LNCaP clone FGC (cell line): ENCODE measurements around the gene PIH1D2.
"Not testable (repeated sequence)": the region's sequence is repeated elsewhere in the genome, so short reads cannot be mapped to it uniquely, and the experiment has no call there.

Experiments used
- DNase-seq: peaks from one replicate; pipeline ENCODE4 v3.0.0-alpha.2; 2011; ENCODE audit warnings: low read depth
- H3K4me3 ChIP-seq: 2 replicates; pipeline ENCODE4 v1.5.1; 2011; ENCODE audit warnings: mild to moderate bottlenecking, low read depth, low read length, control low read depth
- TF ChIP-seq, protein P1 (sequence below): IDR thresholded peaks from 2 replicates; pipeline ENCODE4 v1.5.1; 2012; ENCODE audit warnings: mild to moderate bottlenecking; ENCODE audit not compliant: control insufficient read depth, insufficient read depth; ENCODE audit errors: extremely low read depth

PIH1D2 gene

DNA sequence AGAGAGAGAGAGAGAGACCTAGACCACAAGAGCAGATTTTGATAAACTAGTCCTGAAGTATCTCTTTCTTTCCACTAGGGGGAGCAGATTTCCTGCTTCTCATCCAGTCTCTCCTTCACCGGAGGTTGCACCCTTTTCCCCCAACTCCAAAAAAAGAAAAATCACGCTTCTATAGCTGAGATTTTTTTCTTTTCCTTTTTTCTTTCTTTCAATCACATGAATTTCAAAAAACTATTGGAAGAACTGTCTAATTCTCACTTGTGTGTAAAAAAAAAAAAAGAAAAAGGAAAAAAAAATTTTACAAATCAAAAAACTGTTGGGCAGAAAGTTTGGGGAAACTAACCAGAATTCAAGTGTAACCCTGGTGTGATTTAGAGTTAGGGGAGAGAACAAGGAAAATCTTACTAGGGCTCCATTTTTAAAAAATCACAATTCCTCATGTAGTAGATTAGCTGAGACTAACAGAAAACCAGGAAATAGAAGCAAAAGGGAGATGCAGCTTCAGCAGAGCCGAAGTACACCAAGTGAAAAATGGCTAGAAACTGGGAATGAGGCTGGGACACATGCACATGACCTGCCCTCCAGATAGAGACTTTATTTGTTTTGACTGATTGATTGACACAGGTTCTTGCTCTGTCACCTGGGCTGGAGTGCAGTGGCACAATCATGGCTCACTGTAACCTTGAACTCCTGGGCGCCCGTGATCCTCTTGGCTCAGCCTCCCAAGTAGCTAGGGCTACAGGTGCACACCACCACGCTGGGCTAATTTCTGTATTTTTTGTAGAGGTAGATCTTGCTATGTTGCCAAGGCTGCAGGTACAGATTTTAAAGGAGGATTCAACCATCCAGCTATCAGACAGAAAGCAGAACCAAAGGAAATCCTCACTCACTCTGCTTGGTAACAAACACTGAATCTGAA, 40.0 kb upstream of the PIH1D2 start:
- H3K4me3 ChIP-seq: no peak overlapping the region
- TF ChIP-seq, protein P1, sequence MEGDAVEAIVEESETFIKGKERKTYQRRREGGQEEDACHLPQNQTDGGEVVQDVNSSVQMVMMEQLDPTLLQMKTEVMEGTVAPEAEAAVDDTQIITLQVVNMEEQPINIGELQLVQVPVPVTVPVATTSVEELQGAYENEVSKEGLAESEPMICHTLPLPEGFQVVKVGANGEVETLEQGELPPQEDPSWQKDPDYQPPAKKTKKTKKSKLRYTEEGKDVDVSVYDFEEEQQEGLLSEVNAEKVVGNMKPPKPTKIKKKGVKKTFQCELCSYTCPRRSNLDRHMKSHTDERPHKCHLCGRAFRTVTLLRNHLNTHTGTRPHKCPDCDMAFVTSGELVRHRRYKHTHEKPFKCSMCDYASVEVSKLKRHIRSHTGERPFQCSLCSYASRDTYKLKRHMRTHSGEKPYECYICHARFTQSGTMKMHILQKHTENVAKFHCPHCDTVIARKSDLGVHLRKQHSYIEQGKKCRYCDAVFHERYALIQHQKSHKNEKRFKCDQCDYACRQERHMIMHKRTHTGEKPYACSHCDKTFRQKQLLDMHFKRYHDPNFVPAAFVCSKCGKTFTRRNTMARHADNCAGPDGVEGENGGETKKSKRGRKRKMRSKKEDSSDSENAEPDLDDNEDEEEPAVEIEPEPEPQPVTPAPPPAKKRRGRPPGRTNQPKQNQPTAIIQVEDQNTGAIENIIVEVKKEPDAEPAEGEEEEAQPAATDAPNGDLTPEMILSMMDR: peak; percentile 65
- DNase-seq: peak; percentile 26

DNA sequence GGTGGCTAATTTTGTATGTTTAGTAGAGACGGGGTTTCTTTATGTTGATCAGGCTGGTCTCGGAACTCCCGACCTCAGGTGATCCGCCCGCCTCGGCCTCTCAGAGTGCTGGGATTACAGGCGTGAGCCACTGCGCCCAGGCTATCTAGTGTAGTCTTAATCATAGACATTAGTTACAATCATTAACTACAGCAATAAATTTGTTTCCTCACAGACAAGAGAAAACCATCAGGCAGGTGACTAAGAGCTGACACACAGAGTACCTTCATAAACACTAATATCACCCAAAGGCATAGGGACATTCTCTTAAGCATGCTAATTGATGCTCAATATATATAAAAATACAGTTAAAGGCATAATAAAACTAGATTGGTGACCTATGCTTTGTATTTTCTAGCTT, 32.3 kb upstream of the PIH1D2 start:
- TF ChIP-seq, protein P1: no peak

DNA sequence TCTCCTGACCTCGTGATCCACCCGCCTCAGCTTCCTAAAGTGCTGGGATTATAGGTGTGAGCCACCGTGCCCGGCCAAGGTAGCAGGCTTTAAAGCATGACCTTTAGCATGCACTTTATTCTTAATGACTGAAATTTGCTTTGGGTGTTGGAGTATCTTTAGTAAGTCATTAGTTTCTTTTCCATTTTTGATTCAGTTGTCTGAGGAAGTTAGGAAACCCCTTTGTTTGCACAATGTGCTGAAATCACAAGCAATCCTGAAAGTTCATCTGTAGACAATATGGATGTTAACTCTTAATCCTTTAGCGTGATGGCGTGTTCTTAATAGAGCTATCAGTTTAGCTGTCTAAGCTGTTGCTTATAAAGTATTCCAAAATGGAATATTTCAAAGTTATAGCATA, 29.6 kb upstream of the PIH1D2 start:
- no peak for DNase-seq
- no peak overlapping the region for H3K4me3 ChIP-seq
- TF ChIP-seq, protein P1: no peak

More for the DNA sequence above, 32.3 kb upstream of the PIH1D2 start:
- no peak for DNase-seq
- H3K4me3 ChIP-seq: no peak overlapping the region

DNA sequence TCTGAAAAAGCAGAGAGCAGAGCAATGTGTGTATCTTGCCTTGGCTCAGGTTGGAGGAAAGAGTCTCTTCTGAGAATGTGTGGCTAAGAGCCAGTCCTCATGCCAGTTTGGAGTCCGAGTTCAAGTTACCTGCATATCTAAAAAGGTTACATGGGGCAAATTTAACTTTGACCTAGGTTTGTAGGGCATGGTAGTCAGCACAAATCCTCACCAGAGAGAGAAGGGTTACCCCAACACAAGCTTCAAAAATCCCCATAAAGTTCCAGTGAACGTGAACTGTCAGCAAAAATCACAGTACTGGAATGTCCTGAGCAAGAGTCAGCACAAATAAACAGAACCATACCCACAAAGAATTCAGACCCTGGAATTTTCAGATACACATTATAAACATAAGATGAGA, 26.6 kb upstream of the PIH1D2 start:
- TF ChIP-seq, protein P1: no peak
- DNase-seq: no peak
- no peak overlapping the region for H3K4me3 ChIP-seq

DNA sequence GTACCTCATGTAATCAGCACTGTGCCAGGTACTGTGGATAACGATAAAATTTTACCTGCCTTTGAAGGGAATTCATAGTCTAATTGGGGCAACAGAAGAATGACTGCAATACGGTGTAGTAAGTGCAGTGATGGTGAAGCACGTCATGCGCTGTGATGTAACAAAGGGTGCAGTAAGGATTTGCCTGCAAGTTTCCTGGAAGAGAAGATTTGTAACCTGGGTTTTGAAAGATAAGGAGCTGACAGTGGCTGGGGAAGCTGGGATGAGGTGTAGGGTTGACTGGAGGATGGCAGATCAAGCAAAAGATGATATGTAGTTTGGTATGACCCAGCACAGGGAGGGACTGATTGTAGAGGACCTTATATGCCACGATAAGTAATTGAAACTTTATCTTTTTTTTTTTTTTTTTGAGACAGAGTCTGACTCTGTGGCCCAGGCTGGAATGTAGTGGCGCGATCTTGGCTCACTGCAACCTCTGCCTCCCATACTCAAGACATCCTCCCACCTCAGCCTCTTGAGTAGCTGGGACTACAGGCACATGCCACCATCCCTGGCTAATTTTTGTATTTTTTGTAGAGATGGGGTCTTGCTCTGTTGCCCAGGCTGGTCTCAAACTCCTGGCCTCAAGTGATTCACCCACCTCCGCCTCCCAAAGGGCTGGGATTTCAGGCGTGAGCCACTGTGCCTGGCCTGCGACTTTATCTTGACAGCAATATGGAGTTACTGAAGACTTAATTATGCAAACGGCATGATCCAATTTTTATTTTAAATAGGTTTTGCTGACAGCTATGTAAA, 24.1 kb upstream of the PIH1D2 start:
- H3K4me3 ChIP-seq: no peak overlapping the region
- TF ChIP-seq, protein P1: no peak
- DNase-seq: no peak

DNA sequence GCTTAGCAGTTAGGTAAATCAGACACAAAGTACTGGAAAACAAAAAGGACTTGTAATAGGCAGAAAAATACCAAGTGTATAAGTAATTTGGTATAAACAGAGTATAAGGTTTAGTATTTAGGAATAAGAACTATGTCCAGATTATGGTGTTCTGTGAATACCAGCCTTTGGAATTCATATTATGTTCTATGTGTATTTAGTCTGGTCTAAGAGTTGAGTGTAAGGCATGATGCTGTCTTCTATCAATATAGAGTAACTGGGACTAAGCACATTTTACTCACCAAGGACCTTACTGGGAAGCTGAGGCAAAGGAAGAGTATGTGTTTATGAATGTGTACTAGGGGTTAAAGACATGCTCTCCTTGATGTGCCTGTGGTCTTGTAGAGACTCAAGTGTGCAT, 22.4 kb upstream of the PIH1D2 start:
- H3K4me3 ChIP-seq: no peak overlapping the region
- no peak for DNase-seq
- TF ChIP-seq, protein P1: no peak

DNA sequence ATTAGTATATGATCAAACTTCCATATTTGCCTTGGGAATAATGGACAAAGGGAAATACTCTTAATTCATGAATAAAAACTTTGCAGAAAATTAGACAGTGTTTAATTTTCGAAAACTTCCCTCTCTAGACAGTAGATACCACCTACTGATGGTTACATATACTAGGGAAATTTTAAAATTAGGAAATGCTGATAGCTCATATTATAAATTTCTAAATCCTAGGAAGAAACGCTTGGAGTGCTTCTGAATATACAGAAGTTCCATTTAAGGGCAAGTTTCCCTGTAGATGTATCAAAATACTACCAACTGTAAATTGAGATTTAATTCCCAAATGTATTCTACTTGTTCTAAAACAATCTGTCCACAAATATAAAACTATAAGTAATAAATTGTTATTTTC, 21.5 kb upstream of the PIH1D2 start:
- DNase-seq, H3K4me3 ChIP-seq: not testable (repeated sequence)
